ENCODE measurements around the gene ADARB1. TPM values are rescaled to one million over a fixed set of nuclear protein-coding genes. Genes with fewer than 3 reads are reported as not detected.

Gene ADARB1
- polyA plus RNA-seq, 3 donors: 0.40 to 2.6 (median 1.0) TPM

DNA sequence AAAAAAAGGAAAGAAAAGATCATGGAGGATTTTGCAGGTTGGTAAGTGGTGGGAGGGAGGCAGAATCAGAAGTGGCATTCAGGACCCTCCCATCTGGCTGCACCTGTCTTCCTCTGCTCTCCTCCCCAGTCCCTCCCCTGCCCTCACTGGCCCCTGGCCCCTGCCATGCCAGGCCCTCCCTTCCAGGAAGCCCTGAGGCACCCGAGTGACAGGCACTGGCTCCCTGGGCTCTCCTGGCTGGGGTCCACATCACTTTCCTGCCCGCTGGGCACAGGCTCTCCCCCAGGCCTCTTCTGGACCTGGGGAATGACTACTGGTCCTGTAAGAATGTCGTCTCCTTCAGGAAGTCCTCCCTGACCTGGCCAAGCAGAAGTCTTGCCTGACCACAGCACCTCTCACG is 15.3 kb upstream of the ADARB1 start:
- no peaks in the 10 kb centered on the region for H3K36me3 ChIP-seq (replicated peaks in 1 of 2; ENCODE audit: control insufficient read depth in 1 of 2, insufficient read depth in 2 of 2, low read length in 2 of 2)
- TF ChIP-seq, protein P1, sequence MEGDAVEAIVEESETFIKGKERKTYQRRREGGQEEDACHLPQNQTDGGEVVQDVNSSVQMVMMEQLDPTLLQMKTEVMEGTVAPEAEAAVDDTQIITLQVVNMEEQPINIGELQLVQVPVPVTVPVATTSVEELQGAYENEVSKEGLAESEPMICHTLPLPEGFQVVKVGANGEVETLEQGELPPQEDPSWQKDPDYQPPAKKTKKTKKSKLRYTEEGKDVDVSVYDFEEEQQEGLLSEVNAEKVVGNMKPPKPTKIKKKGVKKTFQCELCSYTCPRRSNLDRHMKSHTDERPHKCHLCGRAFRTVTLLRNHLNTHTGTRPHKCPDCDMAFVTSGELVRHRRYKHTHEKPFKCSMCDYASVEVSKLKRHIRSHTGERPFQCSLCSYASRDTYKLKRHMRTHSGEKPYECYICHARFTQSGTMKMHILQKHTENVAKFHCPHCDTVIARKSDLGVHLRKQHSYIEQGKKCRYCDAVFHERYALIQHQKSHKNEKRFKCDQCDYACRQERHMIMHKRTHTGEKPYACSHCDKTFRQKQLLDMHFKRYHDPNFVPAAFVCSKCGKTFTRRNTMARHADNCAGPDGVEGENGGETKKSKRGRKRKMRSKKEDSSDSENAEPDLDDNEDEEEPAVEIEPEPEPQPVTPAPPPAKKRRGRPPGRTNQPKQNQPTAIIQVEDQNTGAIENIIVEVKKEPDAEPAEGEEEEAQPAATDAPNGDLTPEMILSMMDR (IDR thresholded peaks at IDR 0.05): no peak
- no peak overlapping the region for H3K27ac ChIP-seq (ENCODE audit: low read depth in 1 of 2, low read length in 2 of 2)
- H3K9me3 ChIP-seq (replicated peaks in 1 of 2; ENCODE audit: control insufficient read depth in 1 of 2, insufficient read depth in 1 of 2, low read length in 2 of 2): no peaks in the 10 kb centered on the region
- H3K9ac ChIP-seq (ENCODE audit: insufficient read depth, low read length, poor library complexity, severe bottlenecking): no peak overlapping the region
- no peaks in the 10 kb centered on the region for H3K27me3 ChIP-seq (ENCODE audit: control insufficient read depth in 2 of 2, insufficient read depth in 2 of 2, low read length in 2 of 2)
- no peak overlapping the region for H3K4me3 Mint-ChIP-seq
- H3K27ac Mint-ChIP-seq: no peak overlapping the region
- WGBS (ENCODE audit: insufficient coverage): 63% methylated on average over 4 of the region's 4 CpGs
- no peak for DNase-seq
- no peaks in the 10 kb centered on the region for H3K4me1 ChIP-seq (ENCODE audit: control insufficient read depth in 1 of 2, insufficient read depth in 2 of 2, low read length in 2 of 2)
- peaks cover 12 to 48% (median 22%) of the 10 kb centered on the region in 3 donors for H3K27me3 Mint-ChIP-seq (ENCODE audit: low read depth in 3 of 3)
- H3K4me2 ChIP-seq (replicated peaks; ENCODE audit: extremely low read depth, low read length, poor library complexity, severe bottlenecking): no peak overlapping the region
- no peaks in the 10 kb centered on the region for H4K20me1 ChIP-seq (ENCODE audit: insufficient read depth, low read length)
- intact Hi-C loops (cut with micrococcal nuclease): no loop called here
- no peak overlapping the region for H2AFZ ChIP-seq (ENCODE audit: insufficient read depth, low read depth, low read length, poor library complexity, severe bottlenecking)
- no peaks in the 10 kb centered on the region for H3K4me1 Mint-ChIP-seq
- no peaks in the 10 kb centered on the region for H3K79me2 ChIP-seq (ENCODE audit: insufficient read depth, low read length)
- H3K4me3 ChIP-seq (replicated peaks in 1 of 3; ENCODE audit: low read depth in 2 of 3, low read length in 3 of 3): no peak overlapping the region
- H3K36me3 Mint-ChIP-seq: no peaks in the 10 kb centered on the region
- H3K9me3 Mint-ChIP-seq: peaks cover 0 to 5% (median 2%) of the 10 kb centered on the region in 7 donors

DNA sequence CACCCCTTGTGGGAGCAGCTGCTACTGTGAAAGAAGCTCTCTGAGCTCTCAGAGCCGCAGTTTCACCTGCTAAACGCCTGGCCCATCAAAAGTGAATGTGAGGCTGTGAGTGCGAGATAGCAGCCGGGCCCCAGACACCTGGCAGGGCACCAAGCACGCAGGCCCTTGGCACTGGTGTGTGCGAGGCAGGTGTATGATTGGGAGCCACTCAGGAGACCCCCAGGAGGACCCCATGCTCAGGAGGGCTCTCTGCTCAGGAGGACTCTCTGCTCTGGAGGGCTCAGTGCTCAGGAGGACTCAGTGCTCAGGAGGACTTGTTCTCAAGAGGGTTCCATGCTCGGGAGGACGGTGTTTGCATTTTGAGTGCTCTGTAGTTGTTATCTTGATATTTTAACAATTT is 14.3 kb upstream of the ADARB1 start:
- Mint-ChIP-seq H3K9me3 (peaks cover 0 to 5% (median 2%) of the 10 kb centered on the region in 7 donors), H3K4me1 (no peaks in the 10 kb centered on the region), H3K27ac (no peak overlapping the region), H3K4me3 (no peak overlapping the region), H3K27me3 (ENCODE audit: low read depth in 3 of 3) (peaks cover 11 to 43% (median 19%) of the 10 kb centered on the region in 3 donors), H3K36me3 (no peaks in the 10 kb centered on the region)
- Histone ChIP-seq H3K9ac (ENCODE audit: insufficient read depth, low read length, poor library complexity, severe bottlenecking) (no peak overlapping the region), H3K4me2 (replicated peaks; ENCODE audit: extremely low read depth, low read length, poor library complexity, severe bottlenecking) (no peak overlapping the region), H2AFZ (ENCODE audit: insufficient read depth, low read depth, low read length, poor library complexity, severe bottlenecking) (no peak overlapping the region), H3K9me3 (replicated peaks in 1 of 2; ENCODE audit: control insufficient read depth in 1 of 2, insufficient read depth in 1 of 2, low read length in 2 of 2) (no peaks in the 10 kb centered on the region), H3K27ac (ENCODE audit: low read depth in 1 of 2, low read length in 2 of 2) (no peak overlapping the region), H4K20me1 (ENCODE audit: insufficient read depth, low read length) (no peaks in the 10 kb centered on the region), H3K27me3 (ENCODE audit: control insufficient read depth in 2 of 2, insufficient read depth in 2 of 2, low read length in 2 of 2) (no peaks in the 10 kb centered on the region), H3K79me2 (ENCODE audit: insufficient read depth, low read length) (no peaks in the 10 kb centered on the region), H3K36me3 (replicated peaks in 1 of 2; ENCODE audit: control insufficient read depth in 1 of 2, insufficient read depth in 2 of 2, low read length in 2 of 2) (no peaks in the 10 kb centered on the region), H3K4me3 (replicated peaks in 1 of 3; ENCODE audit: low read depth in 2 of 3, low read length in 3 of 3) (no peak overlapping the region), H3K4me1 (ENCODE audit: control insufficient read depth in 1 of 2, insufficient read depth in 2 of 2, low read length in 2 of 2) (no peaks in the 10 kb centered on the region)
- TF ChIP-seq, protein P1 (IDR thresholded peaks at IDR 0.05): no peak
- WGBS (ENCODE audit: insufficient coverage): 86% methylated on average over 2 of the region's 8 CpGs
- no peak for DNase-seq
- intact Hi-C loops (cut with micrococcal nuclease): no loop called here

All from CD14-positive monocyte (primary cell).